Psoas muscle (tissue), 8 donors: ENCODE data around the gene LIMS1. TPM values are rescaled to one million over a fixed set of nuclear protein-coding genes. Genes with fewer than 3 reads are reported as not detected.

Source experiments
- ATAC-seq, 4 donors: fragments of 200-7000 bp; cut with Tn5 transposase; one replicate each; pipeline ENCODE4 v1.9.1; 2020; ENCODE audit warnings: moderate library complexity in 3 of 4, mild to moderate bottlenecking in 2 of 4
- DNase-seq, 2 donors: peaks; one replicate each; pipeline ENCODE4 v3.0.0-alpha.2; 2020
- H3K27ac ChIP-seq: fragments of 200-600 bp; one replicate; pipeline ENCODE4 v1.8.0; 2022
- H3K27me3 ChIP-seq, 3 donors: fragments of 200-600 bp in 1 of 3; one replicate each; pipeline versions ENCODE4 v1.6.1 to v1.8.0; 2013 to 2022; ENCODE audit warnings: low read length in 2 of 3, mild to moderate bottlenecking in 2 of 3, moderate library complexity in 1 of 3; ENCODE audit not compliant: insufficient read depth in 3 of 3
- H3K36me3 ChIP-seq, 2 donors: fragments of 200-600 bp in 1 of 2; one replicate each; pipeline versions ENCODE4 v1.6.1 to v1.8.0; 2013 to 2022; ENCODE audit warnings: low read depth in 1 of 2, mild to moderate bottlenecking in 1 of 2, moderate library complexity in 1 of 2; ENCODE audit not compliant: insufficient read depth in 1 of 2
- H3K4me1 ChIP-seq: fragments of 200-600 bp; one replicate; pipeline ENCODE4 v1.8.0; 2022
- H3K4me3 ChIP-seq: fragments of 200-600 bp; one replicate; pipeline ENCODE4 v1.8.0; 2022; ENCODE audit warnings: mild to moderate bottlenecking
- H3K9me3 ChIP-seq: fragments of 200-600 bp; one replicate; pipeline ENCODE4 v1.8.0; 2022
- WGBS, 3 donors: extraction: QIAGEN DNeasy Blood & Tissue Kit; methylation state at CpG; one replicate each; pipeline versions ENCODE4 v1.1.6 to v1.1.7; 2013; 5-methylcytosine and 5-hydroxymethylcytosine counted together
- intact Hi-C, 2 donors: fragments of 100-400 bp; cut with DNase I; formaldehyde crosslinking; loops; one replicate each; pipeline versions ENCODE4 v1.11.0 to v1.14.2; 2022
- polyA plus RNA-seq, 3 donors: library from polyadenylated mRNA; stranded (reverse); fragments of 200-250 nt; gene quantifications; one replicate each; pipeline ENCODE4 v1.2.3, GENCODE V29; 2013
- total RNA-seq, 4 donors: library from RNA; stranded (reverse); fragmentation: NEBNext Ultra II Directional in 2 of 4; extraction: Animal tissue kit (Norgen Biotek cat#: 25700) in 2 of 4; gene quantifications; one replicate each; pipeline versions ENCODE4 v1.2.1 to v1.2.4, GENCODE V29; 2021 to 2023
- TF ChIP-seq, protein P1 (sequence below): fragments of 200-600 bp; IDR thresholded peaks from one replicate; pipeline ENCODE4 v1.8.0; 2022; ENCODE audit warnings: antibody characterized with exemption
- donor health status: healthy with polysubstance abuse.
- donor health status: DM: no; HTN: no; CAD: no; lungs with moderate emphysema.
- donor health status: Bipolar disorder and iron deficiency.
- donor health status: healthy.
- donor health status: DM: yes; HTN: yes; CAD: no.
- donor health status: DM: no; HTN: no; CAD: no.
- donor health status: DM: no; HTN: no; CAD: no.
- donor health status: DM: yes; HTN: yes; CAD: no.

LIMS1 gene
- total and polyA plus RNA-seq, 7 donors, result 50.5 to 287 (median 180) TPM

GRCh38 chr2:108604196-108604595 is 69.9 kb downstream of the LIMS1 start:
- ATAC-seq, result no peak
- Histone ChIP-seq H3K36me3 (no peaks in the 10 kb centered on the region), H3K4me3 (no peak overlapping the region), H3K27ac (no peak overlapping the region), H3K9me3 (no peaks in the 10 kb centered on the region), H3K4me1 (peaks cover 25% of the 10 kb centered on the region), H3K27me3 (no peaks in the 10 kb centered on the region)
- intact Hi-C loops, result no loop called here
- no peak for DNase-seq
- WGBS, 3 donors, result 57 to 88% (median 80%) methylated on average over 4 of the region's 4 CpGs
- TF ChIP-seq, protein P1, sequence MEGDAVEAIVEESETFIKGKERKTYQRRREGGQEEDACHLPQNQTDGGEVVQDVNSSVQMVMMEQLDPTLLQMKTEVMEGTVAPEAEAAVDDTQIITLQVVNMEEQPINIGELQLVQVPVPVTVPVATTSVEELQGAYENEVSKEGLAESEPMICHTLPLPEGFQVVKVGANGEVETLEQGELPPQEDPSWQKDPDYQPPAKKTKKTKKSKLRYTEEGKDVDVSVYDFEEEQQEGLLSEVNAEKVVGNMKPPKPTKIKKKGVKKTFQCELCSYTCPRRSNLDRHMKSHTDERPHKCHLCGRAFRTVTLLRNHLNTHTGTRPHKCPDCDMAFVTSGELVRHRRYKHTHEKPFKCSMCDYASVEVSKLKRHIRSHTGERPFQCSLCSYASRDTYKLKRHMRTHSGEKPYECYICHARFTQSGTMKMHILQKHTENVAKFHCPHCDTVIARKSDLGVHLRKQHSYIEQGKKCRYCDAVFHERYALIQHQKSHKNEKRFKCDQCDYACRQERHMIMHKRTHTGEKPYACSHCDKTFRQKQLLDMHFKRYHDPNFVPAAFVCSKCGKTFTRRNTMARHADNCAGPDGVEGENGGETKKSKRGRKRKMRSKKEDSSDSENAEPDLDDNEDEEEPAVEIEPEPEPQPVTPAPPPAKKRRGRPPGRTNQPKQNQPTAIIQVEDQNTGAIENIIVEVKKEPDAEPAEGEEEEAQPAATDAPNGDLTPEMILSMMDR, result no peak

DNA sequence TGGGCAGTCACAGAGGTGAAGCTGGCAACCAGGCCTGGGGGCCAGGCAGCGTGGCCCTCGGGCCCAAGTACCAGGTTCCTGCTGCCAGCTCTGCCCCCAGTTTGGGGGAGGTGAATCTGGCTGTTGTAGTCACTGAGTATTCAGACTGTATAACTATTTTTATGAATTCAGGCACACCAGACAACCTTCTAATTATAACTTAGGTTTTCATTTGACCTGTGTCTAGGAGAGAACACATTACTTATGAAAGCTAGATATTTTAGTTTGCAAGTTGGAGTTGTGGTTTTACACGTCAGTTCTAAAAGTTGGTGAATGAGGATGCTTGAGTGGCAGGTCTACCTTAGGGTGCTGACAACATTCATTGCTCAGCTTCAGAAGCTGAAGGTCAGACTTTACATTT is 71.7 kb downstream of the LIMS1 start:
- H3K4me1 ChIP-seq, result peaks cover 30% of the 10 kb centered on the region
- no peaks in the 10 kb centered on the region for H3K36me3 ChIP-seq
- no peaks in the 10 kb centered on the region for H3K9me3 ChIP-seq
- no peak overlapping the region for H3K27ac ChIP-seq
- no peak for DNase-seq
- TF ChIP-seq, protein P1, result no peak
- intact Hi-C loops, result loop anchor here in 1 of 2 donors (2.0 kb wide), 1 partner anchor 31 kb away; no protein-coding TSS in a partner anchor
- H3K27me3 ChIP-seq, result no peaks in the 10 kb centered on the region
- H3K4me3 ChIP-seq, result no peak overlapping the region
- ATAC-seq, result no peak
- WGBS, 3 donors, result 65 to 95% (median 76%) methylated on average over 3 of the region's 3 CpGs

- Histone ChIP-seq H3K27me3 (no peaks in the 10 kb centered on the region), H3K9me3 (no peaks in the 10 kb centered on the region), H3K4me3 (no peak overlapping the region), H3K36me3 (no peaks in the 10 kb centered on the region), H3K4me1 (peaks cover 30% of the 10 kb centered on the region), H3K27ac (no peak overlapping the region)
- 83 to 84% (median 83%) methylated on average over 3 of the region's 3 CpGs for WGBS, 3 donors
- ATAC-seq (peak in 2 of 4 donors; percentile 64 to 83), DNase-seq (no peak)
- intact Hi-C loops, result loop anchor here in 1 of 2 donors (2.0 kb wide), 1 partner anchor 29 kb away; no protein-coding TSS in a partner anchor
- TF ChIP-seq, protein P1, result peak; percentile 57
Measured at GRCh38 chr2:108607706-108608301, 73.5 kb downstream of the LIMS1 start.

GRCh38 chr2:108611021-108611420 is 76.8 kb downstream of the LIMS1 start:
- TF ChIP-seq, protein P1, result no peak
- intact Hi-C loops, result no loop called here
- H3K4me1 ChIP-seq, result peaks cover 33% of the 10 kb centered on the region
- H3K9me3 ChIP-seq, result no peaks in the 10 kb centered on the region
- WGBS, 3 donors, result 82 to 93% (median 93%) methylated on average over 5 of the region's 5 CpGs
- DNase-seq (no peak), ATAC-seq (no peak)
- H3K27me3 ChIP-seq, result no peaks in the 10 kb centered on the region
- no peaks in the 10 kb centered on the region for H3K36me3 ChIP-seq
- H3K4me3 ChIP-seq, result no peak overlapping the region
- H3K27ac ChIP-seq, result no peak overlapping the region

DNA sequence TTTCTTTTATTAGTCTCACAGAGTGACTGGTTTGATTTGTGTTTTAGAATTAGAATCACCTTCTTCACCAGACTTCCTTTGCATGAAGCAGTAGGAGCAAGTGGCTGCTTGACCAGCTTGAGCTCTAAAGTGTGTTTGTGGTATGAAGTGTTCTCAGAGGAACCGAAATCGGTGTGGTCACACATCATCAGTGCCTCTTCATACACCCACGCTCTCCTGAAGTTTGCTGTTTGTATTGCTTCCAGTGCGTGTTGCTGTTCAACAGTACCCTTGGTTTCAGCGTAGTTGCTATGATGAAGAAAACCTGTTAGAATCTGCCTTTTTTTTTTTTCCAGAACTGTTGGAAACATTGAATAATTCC is 77.9 kb downstream of the LIMS1 start:
- H3K36me3 ChIP-seq, result no peaks in the 10 kb centered on the region
- no peak overlapping the region for H3K27ac ChIP-seq
- WGBS, 3 donors, result 83 to 87% (median 84%) methylated on average over 5 of the region's 5 CpGs
- peaks cover 31% of the 10 kb centered on the region for H3K4me1 ChIP-seq
- H3K4me3 ChIP-seq, result no peak overlapping the region
- ATAC-seq (no peak), DNase-seq (no peak)
- intact Hi-C loops, result no loop called here
- H3K27me3 ChIP-seq, result no peaks in the 10 kb centered on the region
- H3K9me3 ChIP-seq, result no peaks in the 10 kb centered on the region
- TF ChIP-seq, protein P1, result no peak
